Posterior cingulate gyrus (tissue), 11 donors: ENCODE data around the gene ARFGAP3.

Experiments
- DNase-seq, 10 donors: peaks; one replicate each; pipeline versions ENCODE4 v3.0.0 to v3.0.0-alpha.2; 2020 to 2021; ENCODE audit warnings: mixed read lengths in 3 of 10
- intact Hi-C: fragments of 100-400 bp; cut with DNase I; formaldehyde crosslinking; loops from one replicate; pipeline ENCODE4 v1.15.1; 2023

The ARFGAP3 gene, protein sequence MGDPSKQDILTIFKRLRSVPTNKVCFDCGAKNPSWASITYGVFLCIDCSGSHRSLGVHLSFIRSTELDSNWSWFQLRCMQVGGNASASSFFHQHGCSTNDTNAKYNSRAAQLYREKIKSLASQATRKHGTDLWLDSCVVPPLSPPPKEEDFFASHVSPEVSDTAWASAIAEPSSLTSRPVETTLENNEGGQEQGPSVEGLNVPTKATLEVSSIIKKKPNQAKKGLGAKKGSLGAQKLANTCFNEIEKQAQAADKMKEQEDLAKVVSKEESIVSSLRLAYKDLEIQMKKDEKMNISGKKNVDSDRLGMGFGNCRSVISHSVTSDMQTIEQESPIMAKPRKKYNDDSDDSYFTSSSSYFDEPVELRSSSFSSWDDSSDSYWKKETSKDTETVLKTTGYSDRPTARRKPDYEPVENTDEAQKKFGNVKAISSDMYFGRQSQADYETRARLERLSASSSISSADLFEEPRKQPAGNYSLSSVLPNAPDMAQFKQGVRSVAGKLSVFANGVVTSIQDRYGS

DNA sequence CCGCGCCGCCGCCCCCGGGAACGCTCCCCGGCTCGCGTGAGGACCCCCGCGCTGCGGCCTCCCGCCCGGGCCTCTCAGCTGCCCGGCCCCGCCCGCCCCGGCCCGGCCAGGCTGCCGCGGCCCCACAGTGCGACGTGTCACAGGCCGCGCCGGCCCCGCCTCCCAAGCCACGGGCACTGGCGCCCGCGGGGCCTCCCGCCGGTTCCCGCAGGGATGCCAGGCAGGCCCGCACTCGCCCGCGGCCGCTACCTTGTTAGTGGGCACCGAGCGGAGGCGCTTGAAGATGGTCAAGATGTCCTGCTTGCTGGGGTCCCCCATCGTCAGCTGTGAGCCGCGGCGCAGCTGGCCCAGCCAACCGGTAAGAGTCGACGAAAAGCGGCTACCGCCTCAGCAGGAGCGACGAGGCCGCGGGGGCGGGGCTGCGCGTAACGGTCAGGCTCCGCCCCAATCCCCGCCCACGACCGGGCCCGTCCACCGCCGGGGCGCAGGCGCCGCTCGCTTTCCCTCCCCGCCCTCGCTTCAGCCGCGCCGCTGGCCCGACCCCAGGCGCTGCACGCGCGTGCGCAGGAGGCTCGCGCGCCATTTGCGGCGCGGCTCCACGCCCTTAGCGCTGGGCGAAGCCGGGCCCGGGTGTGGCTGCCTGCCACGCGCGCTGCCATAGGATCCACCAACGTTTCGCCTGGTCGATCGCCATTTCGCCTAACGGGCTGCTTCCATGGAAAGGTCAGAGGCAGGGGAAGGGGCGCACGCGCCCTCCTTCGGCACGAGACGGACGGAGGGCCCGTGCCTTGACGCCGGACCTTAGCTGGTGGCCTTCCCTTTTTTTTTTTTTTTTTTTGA is at the start of gene ARFGAP3:
TSS of gene ARFGAP3 (minus strand) at position 409 of the 840 bp plus-strand sequence. CDS start at position 318, 91 bp downstream.
- intact Hi-C loops = no loop called here
- DNase-seq = peak; percentile 89 to 99 (median 94)

GRCh38 chr22:42905702-42906183 is 48.7 kb upstream of the ARFGAP3 start:
- intact Hi-C loops = no loop called here
- DNase-seq = no peak

DNA sequence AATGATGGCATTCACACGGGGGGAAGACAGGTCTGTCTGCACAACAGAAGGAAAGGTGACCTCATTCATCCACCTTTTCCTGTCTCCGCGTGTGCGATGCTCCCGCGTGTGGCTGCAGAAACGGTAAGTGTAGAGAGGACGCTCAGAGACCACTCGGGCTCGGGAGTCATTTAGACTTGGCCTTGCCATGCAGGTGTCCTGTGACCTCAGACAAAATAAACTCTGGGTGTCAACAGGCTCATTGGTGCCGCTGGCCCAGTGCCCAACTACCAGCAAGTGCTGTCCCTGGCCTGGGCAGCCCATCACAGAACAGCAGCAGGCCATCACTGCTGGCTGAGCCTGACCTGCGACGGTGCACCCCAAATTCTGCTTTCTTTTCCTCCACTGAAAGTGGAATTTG is 48.1 kb upstream of the ARFGAP3 start:
- intact Hi-C loops = no loop called here
- no peak for DNase-seq

GRCh38 chr22:42904050-42904449 is 47.0 kb upstream of the ARFGAP3 start:
- DNase-seq = no peak
- intact Hi-C loops = no loop called here

DNA sequence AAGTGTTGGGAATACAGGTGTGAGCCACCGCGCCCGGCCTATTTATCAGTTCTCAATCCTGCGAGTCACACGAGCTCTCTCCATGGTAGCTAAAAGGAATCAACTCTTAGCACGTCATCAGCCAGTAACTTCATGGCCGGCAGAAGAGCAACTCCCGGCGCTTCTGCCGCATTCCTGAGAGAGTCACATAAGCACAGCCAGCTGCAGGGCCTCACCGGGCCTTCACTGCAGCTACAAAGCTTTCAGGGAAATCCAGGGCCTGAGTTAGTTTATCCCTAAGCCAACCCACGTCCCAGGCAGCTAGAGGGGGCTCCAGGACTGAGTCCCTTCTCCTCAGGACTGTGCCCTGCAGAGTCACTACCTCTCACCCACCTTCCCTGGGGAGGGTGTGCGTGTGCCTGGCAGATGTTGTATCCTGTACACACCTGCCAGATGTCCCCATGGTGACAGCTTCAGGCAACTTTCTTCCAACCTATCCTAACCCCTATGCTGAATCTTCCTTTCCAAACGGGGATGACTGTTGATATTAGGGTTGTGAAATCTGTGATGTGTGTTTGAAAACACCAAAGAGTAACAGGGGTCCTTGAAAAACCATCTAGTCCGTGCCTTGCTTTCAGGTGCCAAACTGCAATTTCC is 45.9 kb upstream of the ARFGAP3 start:
- DNase-seq = no peak
- intact Hi-C loops = no loop called here

DNA sequence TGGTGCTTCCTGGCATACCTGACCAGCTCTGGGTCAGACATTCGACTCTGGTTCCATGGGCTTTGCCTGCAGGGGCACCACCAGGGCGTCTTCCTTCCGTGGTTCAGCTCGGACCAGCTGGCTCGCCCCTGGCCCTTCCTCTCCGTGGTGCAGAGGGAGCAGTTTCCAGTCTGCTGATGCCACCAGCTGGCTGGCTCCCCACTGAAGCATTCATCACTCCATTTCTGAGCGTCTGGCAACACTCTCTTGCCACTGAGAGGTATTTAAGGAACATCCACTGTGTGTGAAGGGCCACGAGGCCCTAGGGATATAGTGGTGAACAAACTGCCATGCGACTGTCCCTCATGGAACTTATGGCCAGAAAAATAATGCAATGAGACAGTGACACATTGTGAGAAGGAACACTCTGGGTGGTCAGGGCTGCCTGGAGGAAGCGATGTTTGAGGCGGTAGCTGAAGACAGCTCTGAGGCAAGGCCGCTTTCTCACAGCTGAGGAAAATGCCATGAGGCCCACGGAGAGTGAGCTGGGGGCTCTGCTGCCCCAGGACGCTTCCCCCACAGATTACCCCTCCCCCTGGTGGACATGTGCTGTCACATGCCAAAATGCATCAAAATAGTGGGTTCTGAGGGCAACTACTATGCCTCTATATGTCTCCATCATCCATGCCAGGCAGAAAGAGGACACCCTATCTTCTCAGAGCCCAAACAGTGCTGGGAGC is 44.9 kb upstream of the ARFGAP3 start:
- intact Hi-C loops = loop anchor here (2.0 kb wide), 1 partner anchor 121 kb away; no protein-coding TSS in a partner anchor
- DNase-seq = peak in 1 of 10 donors; percentile 23

GRCh38 chr22:42897960-42898359 is 40.9 kb upstream of the ARFGAP3 start:
- intact Hi-C loops = no loop called here
- DNase-seq = no peak

GRCh38 chr22:42895541-42895981 is 38.5 kb upstream of the ARFGAP3 start:
- peak in 4 of 10 donors; percentile 11 to 38 (median 30) for DNase-seq
- intact Hi-C loops = no loop called here

- intact Hi-C loops = no loop called here
- DNase-seq = no peak
Observed at GRCh38 chr22:42895087-42895486, 38.0 kb upstream of the ARFGAP3 start.

- no peak for DNase-seq
- intact Hi-C loops = no loop called here
Observed at GRCh38 chr22:42893371-42894150, 36.5 kb upstream of the ARFGAP3 start.

GRCh38 chr22:42892571-42893316 is 35.7 kb upstream of the ARFGAP3 start:
- DNase-seq = no peak
- intact Hi-C loops = no loop called here

GRCh38 chr22:42892156-42892555 is 35.1 kb upstream of the ARFGAP3 start:
- intact Hi-C loops = no loop called here
- DNase-seq = no peak

- intact Hi-C loops = no loop called here
- no peak for DNase-seq
Observed at GRCh38 chr22:42891696-42892095, 34.6 kb upstream of the ARFGAP3 start.

- DNase-seq = no peak
- intact Hi-C loops = no loop called here
Observed at GRCh38 chr22:42891008-42891407, 33.9 kb upstream of the ARFGAP3 start.

DNA sequence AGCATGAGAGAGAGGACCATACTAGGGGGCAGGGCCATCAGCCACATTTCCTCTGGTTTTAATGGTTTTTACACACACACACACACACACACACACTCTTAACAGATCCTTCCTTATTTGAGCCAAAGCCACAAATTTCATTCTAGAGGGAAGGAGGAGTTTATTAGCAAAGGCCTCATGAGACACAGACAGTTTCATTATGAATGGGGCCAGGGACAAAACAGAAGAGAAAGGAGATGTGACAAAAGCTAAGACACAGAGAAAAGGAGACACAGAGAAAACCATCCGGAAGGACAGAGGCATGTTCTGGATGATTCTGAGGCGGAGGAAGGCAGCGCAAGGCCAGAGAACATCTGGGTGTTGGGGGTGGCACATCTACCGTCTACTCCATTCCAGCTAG is 32.2 kb upstream of the ARFGAP3 start:
- no peak for DNase-seq
- intact Hi-C loops = no loop called here

GRCh38 chr22:42887523-42888507 is 30.7 kb upstream of the ARFGAP3 start:
- intact Hi-C loops = no loop called here
- DNase-seq = no peak

- intact Hi-C loops = no loop called here
- DNase-seq = no peak
Observed at GRCh38 chr22:42887120-42887519, 30.0 kb upstream of the ARFGAP3 start.
